H9 (cell line): ENCODE data around the gene MGMT. TPM values are rescaled to one million over a fixed set of nuclear protein-coding genes. Genes with fewer than 3 reads are reported as not detected.
A peak's percentile ranks its signal among the peaks of the same experiment; 100 is the strongest.

Source experiments
- DNase-seq: peaks from one replicate; pipeline ENCODE4 v3.0.0-alpha.2; 2017
- H2AFZ ChIP-seq: one replicate; pipeline ENCODE4 v1.6.1; 2013; ENCODE audit warnings: mild to moderate bottlenecking, low read length, control low read depth, moderate library complexity
- H2AK5ac ChIP-seq: 2 replicates; pipeline ENCODE4 v1.6.1; 2013; ENCODE audit warnings: low read length, control low read depth, mixed read lengths; ENCODE audit not compliant: insufficient read length
- H2BK120ac ChIP-seq: one replicate; pipeline ENCODE4 v1.6.1; 2013; ENCODE audit warnings: low read depth, mild to moderate bottlenecking, low read length, control low read depth, inconsistent platforms; ENCODE audit not compliant: poor library complexity, severe bottlenecking
- H2BK12ac ChIP-seq: 2 replicates; pipeline ENCODE4 v1.6.1; 2013; ENCODE audit warnings: low read length, control low read depth, mixed read lengths, low read depth; ENCODE audit not compliant: insufficient read length
- H2BK15ac ChIP-seq: 2 replicates; pipeline ENCODE4 v1.6.1; 2013; ENCODE audit warnings: low read depth, low read length, control low read depth
- H2BK20ac ChIP-seq: one replicate; pipeline ENCODE4 v1.6.1; 2013; ENCODE audit warnings: low read depth, mild to moderate bottlenecking, low read length, control low read depth, inconsistent platforms; ENCODE audit not compliant: poor library complexity, severe bottlenecking
- H2BK5ac ChIP-seq: 2 replicates; pipeline ENCODE4 v1.6.1; 2013; ENCODE audit warnings: low read length, control low read depth, mixed read lengths; ENCODE audit not compliant: insufficient read length
- H3K14ac ChIP-seq: 2 replicates; pipeline ENCODE4 v1.6.1; 2013; ENCODE audit warnings: low read length, control low read depth; ENCODE audit not compliant: insufficient read depth
- H3K18ac ChIP-seq: 2 replicates; pipeline ENCODE4 v1.6.1; 2013; ENCODE audit warnings: low read depth, mild to moderate bottlenecking, mixed read lengths, low read length, control low read depth; ENCODE audit not compliant: insufficient read length
- H3K23ac ChIP-seq: 2 replicates; pipeline ENCODE4 v1.6.1; 2013; ENCODE audit warnings: low read length, control low read depth, mixed read lengths, low read depth; ENCODE audit not compliant: insufficient read length
- H3K23me2 ChIP-seq: 2 replicates; pipeline ENCODE4 v1.6.1; 2013; ENCODE audit warnings: low read depth, mild to moderate bottlenecking, mixed read lengths, low read length, control low read depth; ENCODE audit not compliant: insufficient read length, poor library complexity, severe bottlenecking
- H3K27ac ChIP-seq: 2 replicates; pipeline ENCODE4 v1.5.1; 2013; ENCODE audit warnings: low read length, control low read depth, mixed read lengths, low read depth; ENCODE audit not compliant: insufficient read length
- H3K27me3 ChIP-seq: 2 replicates; pipeline ENCODE4 v1.6.1; 2013; ENCODE audit warnings: low read length, control low read depth, inconsistent platforms; ENCODE audit not compliant: insufficient read depth
- H3K4ac ChIP-seq: 2 replicates; pipeline ENCODE4 v1.6.1; 2013; ENCODE audit warnings: low read depth, mild to moderate bottlenecking, control low read depth, inconsistent platforms, low read length, moderate library complexity
- H3K4me1 ChIP-seq: 2 replicates; pipeline ENCODE4 v1.6.1; 2013; ENCODE audit warnings: low read length, control low read depth, inconsistent platforms; ENCODE audit not compliant: insufficient read depth
- H3K4me2 ChIP-seq: 2 replicates; pipeline ENCODE4 v1.6.1; 2013; ENCODE audit warnings: low read length, control low read depth, mixed read lengths; ENCODE audit not compliant: insufficient read length, insufficient read depth
- H3K56ac ChIP-seq: 2 replicates; pipeline ENCODE4 v1.6.1; 2013; ENCODE audit warnings: low read depth, mild to moderate bottlenecking, mixed read lengths, low read length, control low read depth; ENCODE audit not compliant: insufficient read length
- H3K79me1 ChIP-seq: 2 replicates; pipeline ENCODE4 v1.6.1; 2013; ENCODE audit warnings: low read depth, mild to moderate bottlenecking, moderate library complexity, low read length, control low read depth, inconsistent platforms; ENCODE audit not compliant: insufficient read depth, poor library complexity, severe bottlenecking
- H3K79me2 ChIP-seq: 2 replicates; pipeline ENCODE4 v1.6.1; 2013; ENCODE audit warnings: low read length, control low read depth, inconsistent platforms; ENCODE audit not compliant: insufficient read depth
- H3K9ac ChIP-seq: 2 replicates; pipeline ENCODE4 v1.6.1; 2013; ENCODE audit warnings: low read length, control low read depth, mixed read lengths; ENCODE audit not compliant: insufficient read length; ENCODE audit errors: extremely low read depth
- H3K9me3 ChIP-seq: one replicate; pipeline ENCODE4 v1.6.1; 2013; ENCODE audit warnings: low read depth, low read length, inconsistent platforms; ENCODE audit not compliant: control insufficient read depth
- H3T11ph ChIP-seq: one replicate; pipeline ENCODE4 v1.6.1; 2013; ENCODE audit warnings: mild to moderate bottlenecking, low read length, control low read depth, inconsistent platforms
- H4K20me1 ChIP-seq: one replicate; pipeline ENCODE4 v1.6.1; 2013; ENCODE audit not compliant: control insufficient read depth, insufficient read length, insufficient read depth
- H4K5ac ChIP-seq: 2 replicates; pipeline ENCODE4 v1.6.1; 2013; ENCODE audit warnings: low read depth, mild to moderate bottlenecking, mixed read lengths, low read length, control low read depth; ENCODE audit not compliant: insufficient read length
- H4K8ac ChIP-seq: replicated peaks from 2 replicates; pipeline ENCODE4 v1.6.1; 2013; ENCODE audit warnings: low read length, control low read depth, mixed read lengths, low read depth; ENCODE audit not compliant: insufficient read length
- H4K91ac ChIP-seq: 2 replicates; pipeline ENCODE4 v1.6.1; 2013; ENCODE audit warnings: low read depth, mild to moderate bottlenecking, moderate library complexity, mixed read lengths, low read length, control low read depth; ENCODE audit not compliant: insufficient read length
- H3K27ac Mint-ChIP-seq, 3 experiments: 2 replicates in 2 of 3; 3 replicates in 1 of 3; pipeline ENCODE4 v1.8.0; 2020 to 2021; ENCODE audit warnings: mixed read lengths in 3 of 3, mild to moderate bottlenecking in 1 of 3, moderate library complexity in 1 of 3
- H3K27me3 Mint-ChIP-seq: 2 replicates; pipeline ENCODE4 v1.8.0; 2021; ENCODE audit warnings: low read depth, mild to moderate bottlenecking, moderate library complexity, mixed read lengths
- H3K36me3 Mint-ChIP-seq, 3 experiments: 2 replicates in 2 of 3; 3 replicates in 1 of 3; pipeline ENCODE4 v1.8.0; 2020 to 2021; ENCODE audit warnings: low read depth in 3 of 3, mixed read lengths in 3 of 3; ENCODE audit not compliant: insufficient read depth in 1 of 3
- H3K4me1 Mint-ChIP-seq, 2 experiments: 2 replicates each; pipeline ENCODE4 v1.8.0; 2020; ENCODE audit warnings: mixed read lengths in 2 of 2
- H3K4me3 Mint-ChIP-seq, 2 experiments: 2 replicates in 1 of 2; 3 replicates in 1 of 2; pipeline ENCODE4 v1.8.0; 2020 to 2021; ENCODE audit warnings: mild to moderate bottlenecking in 2 of 2, mixed read lengths in 2 of 2, moderate library complexity in 1 of 2
- H3K9me3 Mint-ChIP-seq, 2 experiments: 2 replicates in 1 of 2; 3 replicates in 1 of 2; pipeline ENCODE4 v1.8.0; 2020; ENCODE audit warnings: mild to moderate bottlenecking in 2 of 2, mixed read lengths in 2 of 2, moderate library complexity in 1 of 2
- WGBS: extraction: QIAGEN DNeasy Blood & Tissue Kit; methylation state at CpG from one replicate; pipeline ENCODE4 v1.1.7; 2013; ENCODE audit warnings: missing lambda C conversion rate, low lambda C conversion rate, mixed read lengths; ENCODE audit not compliant: insufficient read length; ENCODE audit errors: extremely low coverage; 5-methylcytosine and 5-hydroxymethylcytosine counted together
- total RNA-seq: library from RNA; stranded (reverse); gene quantifications from 2 replicates; pipeline ENCODE4 v1.2.1, GENCODE V29; 2021
- TF ChIP-seq, protein P1 (sequence below): fragments of 200-600 bp; sonication (generic); conservative IDR thresholded peaks from 3 replicates; pipeline ENCODE4 v1.8.0; 2021; ENCODE audit warnings: antibody characterized with exemption, mild to moderate bottlenecking

Gene MGMT
- total RNA-seq, 1 experiment from 2014 or later = 18.4 TPM

DNA sequence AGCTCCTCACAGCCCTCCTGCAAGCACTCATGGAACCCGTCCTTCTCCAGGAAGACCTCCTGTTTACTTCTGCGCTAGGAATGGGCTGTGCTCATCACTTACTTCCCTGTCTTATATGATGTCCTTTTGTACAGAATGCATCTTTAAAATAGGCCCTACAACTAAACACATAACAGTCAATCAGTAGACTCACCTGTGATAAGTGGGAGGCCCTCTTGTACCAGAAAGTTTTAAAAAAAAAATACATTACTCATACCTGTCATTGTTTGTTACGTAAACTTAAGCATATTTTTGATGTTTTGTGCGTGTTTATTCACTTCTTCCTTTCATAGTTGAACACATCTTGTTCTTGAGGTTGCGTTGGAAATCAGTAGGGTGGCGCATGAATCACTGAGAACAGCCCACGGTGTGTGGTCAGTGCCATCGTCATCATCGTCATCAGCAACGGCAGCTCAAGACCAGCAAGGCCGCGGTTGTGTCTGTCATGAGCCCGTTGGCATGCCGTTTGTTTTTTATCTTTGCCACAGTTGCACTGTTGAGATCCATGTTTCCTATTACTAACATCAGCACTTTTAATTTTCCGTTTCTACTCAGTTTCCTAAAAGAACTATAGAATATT, 232.8 kb downstream of the MGMT start:
- no peak overlapping the region for H4K8ac ChIP-seq
- H3K79me1 ChIP-seq = no peaks in the 10 kb centered on the region
- H3K4ac ChIP-seq = no peak overlapping the region
- no peaks in the 10 kb centered on the region for H3K27me3 Mint-ChIP-seq
- H3K56ac ChIP-seq = no peak overlapping the region
- no peak overlapping the region for H3K4me2 ChIP-seq
- H3K4me1 ChIP-seq = no peaks in the 10 kb centered on the region
- H3K18ac ChIP-seq = no peak overlapping the region
- peaks cover 15% of the 10 kb centered on the region in 2 experiments for H3K4me1 Mint-ChIP-seq
- H3K27ac ChIP-seq = no peak overlapping the region
- no peak overlapping the region for H2BK5ac ChIP-seq
- H2BK20ac ChIP-seq = no peak overlapping the region
- peak overlapping the region in 1 of 3 experiments; percentile 46; a peak in 2 of 7 replicates for H3K27ac Mint-ChIP-seq
- H3K36me3 Mint-ChIP-seq = no peaks in the 10 kb centered on the region; a peak in 1 of 7 replicates
- no peaks in the 10 kb centered on the region for H3K9me3 ChIP-seq
- no peaks in the 10 kb centered on the region for H3K23me2 ChIP-seq
- H2BK12ac ChIP-seq = no peak overlapping the region
- TF ChIP-seq, protein P1, sequence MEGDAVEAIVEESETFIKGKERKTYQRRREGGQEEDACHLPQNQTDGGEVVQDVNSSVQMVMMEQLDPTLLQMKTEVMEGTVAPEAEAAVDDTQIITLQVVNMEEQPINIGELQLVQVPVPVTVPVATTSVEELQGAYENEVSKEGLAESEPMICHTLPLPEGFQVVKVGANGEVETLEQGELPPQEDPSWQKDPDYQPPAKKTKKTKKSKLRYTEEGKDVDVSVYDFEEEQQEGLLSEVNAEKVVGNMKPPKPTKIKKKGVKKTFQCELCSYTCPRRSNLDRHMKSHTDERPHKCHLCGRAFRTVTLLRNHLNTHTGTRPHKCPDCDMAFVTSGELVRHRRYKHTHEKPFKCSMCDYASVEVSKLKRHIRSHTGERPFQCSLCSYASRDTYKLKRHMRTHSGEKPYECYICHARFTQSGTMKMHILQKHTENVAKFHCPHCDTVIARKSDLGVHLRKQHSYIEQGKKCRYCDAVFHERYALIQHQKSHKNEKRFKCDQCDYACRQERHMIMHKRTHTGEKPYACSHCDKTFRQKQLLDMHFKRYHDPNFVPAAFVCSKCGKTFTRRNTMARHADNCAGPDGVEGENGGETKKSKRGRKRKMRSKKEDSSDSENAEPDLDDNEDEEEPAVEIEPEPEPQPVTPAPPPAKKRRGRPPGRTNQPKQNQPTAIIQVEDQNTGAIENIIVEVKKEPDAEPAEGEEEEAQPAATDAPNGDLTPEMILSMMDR = no peak
- H2AK5ac ChIP-seq = no peak overlapping the region
- H3K23ac ChIP-seq = no peak overlapping the region
- H3K4me3 Mint-ChIP-seq = no peak overlapping the region
- no peaks in the 10 kb centered on the region for H3K79me2 ChIP-seq
- H3T11ph ChIP-seq = no peak overlapping the region
- no peak overlapping the region for H3K14ac ChIP-seq
- no peak overlapping the region for H4K5ac ChIP-seq
- no peak overlapping the region for H2BK120ac ChIP-seq
- no peaks in the 10 kb centered on the region for H3K9me3 Mint-ChIP-seq
- no CpG with 5 or more reads among the region's 15 CpGs for WGBS
- H4K91ac ChIP-seq = no peak overlapping the region
- H2AFZ ChIP-seq = no peak overlapping the region
- H3K9ac ChIP-seq = no peak overlapping the region
- DNase-seq = no peak
- H2BK15ac ChIP-seq = no peak overlapping the region
- H3K27me3 ChIP-seq = no peaks in the 10 kb centered on the region
- no peaks in the 10 kb centered on the region for H4K20me1 ChIP-seq
